Parathyroid adenoma (tissue), 2 donors: Measurements from ENCODE around the gene PIK3R6.

Experiments used
- H2AFZ ChIP-seq: fragments of 300-600 bp; sonication (generic); one replicate; pipeline ENCODE4 v1.7.0; 2017; ENCODE audit warnings: antibody characterized with exemption, mild to moderate bottlenecking
- H3K27ac ChIP-seq: fragments of 300-600 bp; sonication (generic); one replicate; pipeline ENCODE4 v1.7.0; 2017
- H3K27me3 ChIP-seq: fragments of 300-600 bp; sonication (generic); one replicate; pipeline ENCODE4 v1.7.0; 2017; ENCODE audit warnings: low read length; ENCODE audit not compliant: control insufficient read depth, insufficient read depth
- H3K36me3 ChIP-seq: fragments of 300-600 bp; sonication (generic); one replicate; pipeline ENCODE4 v1.7.0; 2017; ENCODE audit warnings: low read length; ENCODE audit not compliant: control insufficient read depth, insufficient read depth
- H3K4me1 ChIP-seq: fragments of 300-600 bp; sonication (generic); one replicate; pipeline ENCODE4 v1.7.0; 2017; ENCODE audit warnings: control low read depth
- H3K4me2 ChIP-seq: fragments of 300-600 bp; sonication (generic); one replicate; pipeline ENCODE4 v1.7.0; 2017; ENCODE audit warnings: low read length
- H3K4me3 ChIP-seq: fragments of 300-600 bp; sonication (generic); one replicate; pipeline ENCODE4 v1.7.0; 2017; ENCODE audit warnings: low read depth, low read length
- H3K79me2 ChIP-seq: fragments of 300-600 bp; sonication (generic); one replicate; pipeline ENCODE4 v1.7.0; 2017; ENCODE audit warnings: control low read depth
- H3K9ac ChIP-seq: fragments of 300-600 bp; sonication (generic); one replicate; pipeline ENCODE4 v1.7.0; 2017; ENCODE audit warnings: mild to moderate bottlenecking
- H3K9me3 ChIP-seq: fragments of 300-600 bp; sonication (generic); one replicate; pipeline ENCODE4 v1.7.0; 2017; ENCODE audit warnings: low read length; ENCODE audit not compliant: control insufficient read depth
- TF ChIP-seq, protein P1 (sequence below): fragments of 300-600 bp; sonication (generic); IDR thresholded peaks from one replicate; pipeline ENCODE4 v1.7.0; 2017; ENCODE audit warnings: antibody characterized with exemption, mild to moderate bottlenecking
- donor health status: primary hyperparathyroidism.

PIK3R6 gene

DNA sequence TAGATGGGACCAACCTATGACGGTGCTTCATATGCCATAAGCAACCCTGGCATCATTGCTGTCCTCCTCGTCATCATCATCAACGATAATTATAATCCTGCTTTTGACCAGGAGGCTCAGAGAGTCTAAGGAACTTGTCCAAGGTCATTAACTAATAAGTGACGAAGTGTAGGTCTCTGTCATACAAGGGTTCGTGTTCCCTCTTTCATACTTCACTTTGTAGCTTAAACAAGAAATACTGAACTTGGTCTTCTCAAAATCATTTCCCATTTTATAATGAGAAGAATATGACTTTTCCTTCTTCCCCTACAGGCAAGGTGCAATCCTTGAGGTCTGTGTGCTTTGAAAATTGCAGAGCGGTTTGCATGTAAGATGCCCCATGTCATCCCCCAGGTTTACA is 31.2 kb upstream of the PIK3R6 start:
- Histone ChIP-seq H3K4me3 (no peak overlapping the region), H3K36me3 (no peaks in the 10 kb centered on the region), H3K27ac (no peak overlapping the region), H3K9ac (no peak overlapping the region), H3K4me2 (no peak overlapping the region), H2AFZ (no peak overlapping the region), H3K9me3 (no peaks in the 10 kb centered on the region), H3K4me1 (no peaks in the 10 kb centered on the region), H3K79me2 (no peaks in the 10 kb centered on the region), H3K27me3 (peaks cover 5% of the 10 kb centered on the region)
- TF ChIP-seq, protein P1, sequence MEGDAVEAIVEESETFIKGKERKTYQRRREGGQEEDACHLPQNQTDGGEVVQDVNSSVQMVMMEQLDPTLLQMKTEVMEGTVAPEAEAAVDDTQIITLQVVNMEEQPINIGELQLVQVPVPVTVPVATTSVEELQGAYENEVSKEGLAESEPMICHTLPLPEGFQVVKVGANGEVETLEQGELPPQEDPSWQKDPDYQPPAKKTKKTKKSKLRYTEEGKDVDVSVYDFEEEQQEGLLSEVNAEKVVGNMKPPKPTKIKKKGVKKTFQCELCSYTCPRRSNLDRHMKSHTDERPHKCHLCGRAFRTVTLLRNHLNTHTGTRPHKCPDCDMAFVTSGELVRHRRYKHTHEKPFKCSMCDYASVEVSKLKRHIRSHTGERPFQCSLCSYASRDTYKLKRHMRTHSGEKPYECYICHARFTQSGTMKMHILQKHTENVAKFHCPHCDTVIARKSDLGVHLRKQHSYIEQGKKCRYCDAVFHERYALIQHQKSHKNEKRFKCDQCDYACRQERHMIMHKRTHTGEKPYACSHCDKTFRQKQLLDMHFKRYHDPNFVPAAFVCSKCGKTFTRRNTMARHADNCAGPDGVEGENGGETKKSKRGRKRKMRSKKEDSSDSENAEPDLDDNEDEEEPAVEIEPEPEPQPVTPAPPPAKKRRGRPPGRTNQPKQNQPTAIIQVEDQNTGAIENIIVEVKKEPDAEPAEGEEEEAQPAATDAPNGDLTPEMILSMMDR, result no peak

DNA sequence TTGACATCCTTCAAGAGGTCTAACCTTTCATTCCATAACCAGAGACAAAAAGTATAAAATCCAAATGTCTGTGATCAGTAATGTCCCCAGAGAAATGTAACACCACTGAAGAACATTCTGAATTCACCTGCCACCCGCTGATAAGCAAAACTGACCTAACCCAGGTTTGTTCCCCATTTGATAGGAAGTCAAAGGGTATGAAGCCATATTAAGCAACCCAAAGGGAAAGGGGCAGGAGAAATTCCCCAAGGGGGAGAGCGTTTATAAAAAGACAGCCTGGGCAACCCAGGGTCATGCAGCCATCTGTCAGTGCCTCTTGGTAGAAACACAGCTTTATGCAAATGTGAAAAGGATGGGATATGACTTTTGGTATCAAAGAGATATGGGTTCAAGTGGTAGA is 30.7 kb upstream of the PIK3R6 start:
- no peak overlapping the region for H3K27ac ChIP-seq
- peaks cover 5% of the 10 kb centered on the region for H3K27me3 ChIP-seq
- H3K79me2 ChIP-seq, result no peaks in the 10 kb centered on the region
- H3K4me3 ChIP-seq, result no peak overlapping the region
- no peak overlapping the region for H2AFZ ChIP-seq
- no peak overlapping the region for H3K9ac ChIP-seq
- H3K4me1 ChIP-seq, result no peaks in the 10 kb centered on the region
- TF ChIP-seq, protein P1, result no peak
- H3K36me3 ChIP-seq, result no peaks in the 10 kb centered on the region
- no peak overlapping the region for H3K4me2 ChIP-seq
- H3K9me3 ChIP-seq, result no peaks in the 10 kb centered on the region

- no peak overlapping the region for H3K9ac ChIP-seq
- no peak overlapping the region for H2AFZ ChIP-seq
- no peaks in the 10 kb centered on the region for H3K36me3 ChIP-seq
- no peaks in the 10 kb centered on the region for H3K79me2 ChIP-seq
- H3K27me3 ChIP-seq, result peaks cover 5% of the 10 kb centered on the region
- H3K9me3 ChIP-seq, result no peaks in the 10 kb centered on the region
- TF ChIP-seq, protein P1, result no peak
- H3K4me3 ChIP-seq, result no peak overlapping the region
- H3K27ac ChIP-seq, result no peak overlapping the region
- H3K4me1 ChIP-seq, result no peaks in the 10 kb centered on the region
- H3K4me2 ChIP-seq, result no peak overlapping the region
Observed at GRCh38 chr17:8896641-8897635, 29.5 kb upstream of the PIK3R6 start.

DNA sequence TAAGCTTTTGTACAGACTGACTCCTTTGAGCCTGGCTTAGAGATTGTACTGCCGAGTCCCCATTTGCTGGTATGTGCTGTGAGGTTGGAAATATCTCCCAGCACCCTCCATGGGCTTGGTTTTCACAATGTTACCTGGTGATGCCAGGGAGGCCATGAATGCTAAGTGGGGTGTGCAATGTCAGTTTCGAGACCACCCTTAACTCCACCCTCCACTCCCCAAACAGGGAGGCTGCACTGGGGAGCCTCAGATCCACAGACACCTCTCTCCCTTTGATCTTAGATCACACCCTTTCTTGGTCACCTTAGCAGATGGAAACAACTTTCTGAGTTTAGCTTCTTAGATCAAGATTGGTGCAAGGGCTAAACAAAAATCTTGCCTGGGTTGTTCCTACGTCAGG is 28.6 kb upstream of the PIK3R6 start:
- Histone ChIP-seq H3K27me3 (peaks cover 4% of the 10 kb centered on the region), H3K9me3 (no peaks in the 10 kb centered on the region)

More for the DNA sequence above, 28.6 kb upstream of the PIK3R6 start:
- Histone ChIP-seq H3K79me2 (no peaks in the 10 kb centered on the region), H3K4me2 (no peak overlapping the region), H3K4me3 (no peak overlapping the region), H3K4me1 (no peaks in the 10 kb centered on the region), H3K9ac (no peak overlapping the region), H3K27ac (no peak overlapping the region), H3K36me3 (no peaks in the 10 kb centered on the region), H2AFZ (no peak overlapping the region)
- TF ChIP-seq, protein P1, result no peak
